Measurements from ENCODE around the gene MEGF11. TPM values are rescaled to one million over a fixed set of nuclear protein-coding genes. Genes with fewer than 3 reads are reported as not detected.

The MEGF11 gene
- polyA plus RNA-seq, 1 of the 3 experiments (the other 2 are of a cell fraction): not detected

DNA sequence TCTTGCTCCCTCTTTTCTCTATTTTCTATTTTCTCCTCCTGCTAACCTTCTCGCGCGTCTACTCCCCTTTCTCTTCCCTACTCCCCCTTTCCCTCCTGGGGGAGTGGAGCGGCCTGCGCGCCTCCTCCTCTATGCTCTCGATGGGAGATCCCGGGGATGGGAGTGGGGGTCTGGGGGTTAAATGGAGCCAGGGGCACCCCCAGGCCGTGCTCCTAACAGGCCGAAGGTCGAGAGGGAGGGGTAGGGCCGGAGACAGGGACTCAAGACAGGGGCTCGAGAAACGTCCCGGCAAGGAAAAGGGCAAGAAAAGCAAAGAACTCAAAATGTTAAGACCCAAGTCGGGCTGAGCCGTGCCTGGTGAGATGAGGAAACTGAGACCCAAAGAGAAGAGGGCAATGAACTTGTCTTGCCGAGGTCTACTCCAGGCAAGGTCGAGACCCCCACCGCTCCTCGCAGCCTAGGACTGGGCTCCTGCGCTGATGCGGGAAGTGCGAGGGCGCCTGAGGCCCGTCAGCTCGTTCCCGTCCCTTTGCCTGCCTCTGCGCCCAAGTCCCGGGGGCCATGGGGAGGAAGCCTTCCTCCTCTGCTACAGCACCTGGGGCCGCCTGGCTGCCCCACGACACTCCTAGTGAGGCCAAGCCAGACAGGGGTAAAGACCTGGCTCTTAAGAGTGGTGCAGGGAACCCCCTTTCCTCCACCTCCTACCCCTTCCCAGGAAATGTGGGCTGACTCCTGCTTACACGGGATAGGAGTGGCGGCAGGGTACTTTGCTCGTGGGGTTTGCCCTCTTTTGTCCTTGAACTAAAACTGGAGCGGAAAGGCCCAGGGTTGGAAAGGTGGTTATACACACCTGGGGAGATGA lies 770 bp upstream of the MEGF11 start (continued):
- TF ChIP-seq ZBTB33 (IDR thresholded peaks at IDR 0.05; ENCODE audit: borderline replicate concordance, low read depth) (no peak), EZH2phosphoT487 (IDR thresholded peaks at IDR 0.05; ENCODE audit: borderline replicate concordance, low read depth) (no peak), NFIC (IDR thresholded peaks at IDR 0.05; ENCODE audit: borderline replicate concordance) (no peak)

DNA sequence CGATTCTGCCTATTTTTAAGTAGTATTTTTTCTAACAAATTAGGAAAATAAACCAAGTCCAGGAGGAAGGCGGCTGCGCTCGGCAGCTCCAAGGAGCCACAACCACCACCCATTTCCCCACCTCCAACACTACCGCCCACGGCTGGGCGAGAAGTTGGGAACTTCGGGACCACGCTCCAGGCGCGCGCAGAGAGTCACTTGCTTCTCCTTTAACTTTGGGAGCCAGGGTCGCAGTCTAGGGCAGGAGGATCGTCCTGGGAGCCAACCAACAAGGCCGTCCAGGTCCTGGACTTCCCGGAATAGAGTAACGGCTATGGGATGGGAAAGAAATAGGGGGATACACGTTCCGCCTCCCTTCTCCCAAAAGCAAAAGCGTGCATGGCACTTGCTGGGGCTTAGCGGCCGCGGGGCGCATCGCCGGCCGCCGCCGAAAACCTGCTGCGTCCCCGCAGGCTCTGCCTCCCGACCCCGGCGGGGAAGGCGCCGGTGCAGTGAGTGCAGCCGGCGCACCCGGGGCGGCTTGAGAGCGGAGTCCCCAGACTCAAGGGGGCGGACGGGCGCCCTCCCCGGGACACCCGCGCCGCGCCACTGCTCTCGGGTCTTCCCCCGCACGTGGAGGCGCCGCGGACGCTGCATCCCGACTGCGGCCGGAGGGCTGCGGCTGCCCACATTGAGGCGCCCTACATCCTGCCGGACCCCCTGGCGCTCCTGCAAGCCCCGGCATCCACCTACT lies 699 bp downstream of the MEGF11 start:
- Histone ChIP-seq H4K20me1 (ENCODE audit: insufficient read depth) (no peaks in the 10 kb centered on the region), H3K4me2 (peak overlapping the region; percentile 92), H3K79me2 (ENCODE audit: insufficient read depth) (no peaks in the 10 kb centered on the region), H3K4me1 (ENCODE audit: control insufficient read depth in 1 of 2, insufficient read depth in 2 of 2, low read depth in 1 of 2, low read length in 1 of 2) (peaks cover 0 to 8% of the 10 kb centered on the region in 2 experiments; a peak in 1 of 4 replicates), H3K4me3 (ENCODE audit: low read depth in 2 of 2, low read length in 1 of 2) (peak overlapping the region; percentile 49 to 58), H3K27ac (ENCODE audit: low read depth in 2 of 2, low read length in 1 of 2) (no peak overlapping the region), H2AFZ (ENCODE audit: low read depth) (peak overlapping the region; percentile 49; the same call in 1 of the 2 replicates), H3K36me3 (replicated peaks in 1 of 2; ENCODE audit: control insufficient read depth in 1 of 2, insufficient read depth in 2 of 2, low read length in 1 of 2) (no peaks in the 10 kb centered on the region), H3K27me3 (ENCODE audit: insufficient read depth) (peaks cover 74% of the 10 kb centered on the region), H3F3A (replicated peaks; ENCODE audit: insufficient read depth) (no peaks in the 10 kb centered on the region), H3K9ac (no peak overlapping the region), H3K9me2 (no peaks in the 10 kb centered on the region), H3K9me3 (no peaks in the 10 kb centered on the region)
- peak; percentile 79 for DNase-seq
- CTCF ChIA-PET: interaction anchor here (0.6 to 2.3 kb wide), 15 partner anchors 9 to 335 kb away, joined by 3 to 8 read pairs (median 3); no protein-coding TSS in a partner anchor
- no peak for TF ChIP-seq TAF1 (IDR thresholded peaks at IDR 0.05; ENCODE audit: borderline replicate concordance, low read depth, low read length)
- 0 out of 2 replicates have a peak, but pooled peaks have one; percentile 38 for TF ChIP-seq EZH2phosphoT487 (IDR thresholded peaks at IDR 0.05; ENCODE audit: borderline replicate concordance, low read depth)
- no peak for TF ChIP-seq MEF2A (IDR thresholded peaks at IDR 0.05; ENCODE audit: borderline replicate concordance, low read depth)
- WGBS (ENCODE audit: low lambda C conversion rate): 3% methylated on average over 29 of the region's 64 CpGs
- POLR2A ChIA-PET: no interaction called here

DNA sequence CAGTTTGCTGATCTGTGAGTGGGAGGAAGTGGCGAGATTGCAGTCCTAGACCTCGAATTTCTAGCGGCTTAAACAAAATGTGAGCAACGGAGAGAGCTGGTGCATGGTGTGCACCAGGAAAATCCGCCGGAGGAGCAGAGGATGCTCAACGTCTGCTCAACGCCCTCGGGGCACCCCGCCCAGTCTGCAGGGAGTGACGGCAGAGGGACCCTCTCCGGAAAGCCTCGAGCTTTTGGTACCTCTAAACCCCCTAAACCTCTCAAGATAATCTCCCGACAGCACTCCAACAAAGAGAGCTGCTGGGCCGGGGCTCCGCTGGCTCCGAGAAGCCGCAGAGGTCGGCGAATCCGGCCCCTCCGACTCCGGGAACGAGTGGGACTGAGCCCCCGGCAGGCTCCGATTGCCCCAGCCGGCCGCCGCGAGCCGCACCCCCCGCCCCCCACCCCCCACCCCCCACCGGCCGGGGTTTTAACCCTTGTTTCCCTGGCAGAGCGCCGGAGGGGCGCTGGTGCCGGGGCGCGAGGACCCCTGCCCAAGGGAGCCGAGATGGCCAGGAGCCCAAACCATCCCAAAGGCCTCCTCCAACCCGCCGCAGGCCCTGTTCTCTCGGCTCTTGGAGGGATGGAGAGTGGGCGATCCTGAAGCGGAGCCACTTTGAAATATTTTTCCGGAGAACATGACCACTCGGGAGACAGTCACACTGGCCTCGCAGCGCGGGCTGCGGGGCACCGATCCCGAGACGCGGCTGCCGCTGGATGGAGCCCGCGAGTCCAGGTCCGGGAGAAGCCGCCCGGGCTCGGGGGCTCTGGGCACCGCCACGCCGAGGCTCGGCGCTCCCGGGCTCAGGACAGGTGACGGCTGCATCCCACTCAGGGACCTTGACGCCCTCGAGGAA lies 1.5 kb downstream of the MEGF11 start:
- peaks cover 74% of the 10 kb centered on the region for H3K27me3 ChIP-seq (ENCODE audit: insufficient read depth)
- no peaks in the 10 kb centered on the region for H3K9me2 ChIP-seq
- peaks cover 0 to 8% of the 10 kb centered on the region in 2 experiments; a peak in 1 of 4 replicates for H3K4me1 ChIP-seq (ENCODE audit: control insufficient read depth in 1 of 2, insufficient read depth in 2 of 2, low read depth in 1 of 2, low read length in 1 of 2)
- no peaks in the 10 kb centered on the region for H3K79me2 ChIP-seq (ENCODE audit: insufficient read depth)
- CTCF ChIA-PET: interaction anchor here (0.6 to 2.9 kb wide), 19 partner anchors 9 to 334 kb away, joined by 3 to 10 read pairs (median 4); no protein-coding TSS in a partner anchor
- H2AFZ ChIP-seq (ENCODE audit: low read depth): peak overlapping the region; percentile 49; the same call in 1 of the 2 replicates
- no peaks in the 10 kb centered on the region for H4K20me1 ChIP-seq (ENCODE audit: insufficient read depth)
- H3F3A ChIP-seq (replicated peaks; ENCODE audit: insufficient read depth): no peaks in the 10 kb centered on the region
- H3K36me3 ChIP-seq (replicated peaks in 1 of 2; ENCODE audit: control insufficient read depth in 1 of 2, insufficient read depth in 2 of 2, low read length in 1 of 2): no peaks in the 10 kb centered on the region
- H3K4me2 ChIP-seq: peak overlapping the region; percentile 92
- POLR2A ChIA-PET: no interaction called here
- H3K9ac ChIP-seq: no peak overlapping the region
- no peaks in the 10 kb centered on the region for H3K9me3 ChIP-seq
- no peak overlapping the region for H3K27ac ChIP-seq (ENCODE audit: low read depth in 2 of 2, low read length in 1 of 2)
- peak overlapping the region; percentile 49 to 58 for H3K4me3 ChIP-seq (ENCODE audit: low read depth in 2 of 2, low read length in 1 of 2)
- peak; percentile 61 for TF ChIP-seq SMC3 (IDR thresholded peaks at IDR 0.05; ENCODE audit: low read depth, low read length)
- no peak for TF ChIP-seq ELF1 (IDR thresholded peaks at IDR 0.05)
- TF ChIP-seq CTCF (IDR thresholded peaks at IDR 0.05): peak; percentile 74
- no peak for TF ChIP-seq ZBTB33 (IDR thresholded peaks at IDR 0.05; ENCODE audit: borderline replicate concordance, low read depth)
- no peak for TF ChIP-seq TEAD4 (IDR thresholded peaks at IDR 0.05; ENCODE audit: borderline replicate concordance, insufficient read depth)
- TF ChIP-seq RAD21 (IDR thresholded peaks at IDR 0.05; ENCODE audit: low read length): peak; percentile 59
- WGBS (ENCODE audit: low lambda C conversion rate): 23% methylated on average over 24 of the region's 72 CpGs
- peak; percentile 94 for DNase-seq
